DND-41 (cell line): ENCODE results near the gene KCNIP1.

ENCODE experiments used
- CTCF ChIP-seq: IDR thresholded peaks from 2 replicates; pipeline ENCODE4 v1.5.1; 2012; ENCODE audit warnings: borderline replicate concordance, low read length, moderate library complexity, mild to moderate bottlenecking; ENCODE audit not compliant: poor library complexity, severe bottlenecking; ENCODE audit errors: extremely low read depth
- EZH2 ChIP-seq: IDR thresholded peaks from 3 replicates; pipeline ENCODE4 v1.6.1; 2012; ENCODE audit warnings: borderline replicate concordance, low read depth, mild to moderate bottlenecking, moderate library complexity, low read length, inconsistent platforms; ENCODE audit not compliant: severe bottlenecking

DNA sequence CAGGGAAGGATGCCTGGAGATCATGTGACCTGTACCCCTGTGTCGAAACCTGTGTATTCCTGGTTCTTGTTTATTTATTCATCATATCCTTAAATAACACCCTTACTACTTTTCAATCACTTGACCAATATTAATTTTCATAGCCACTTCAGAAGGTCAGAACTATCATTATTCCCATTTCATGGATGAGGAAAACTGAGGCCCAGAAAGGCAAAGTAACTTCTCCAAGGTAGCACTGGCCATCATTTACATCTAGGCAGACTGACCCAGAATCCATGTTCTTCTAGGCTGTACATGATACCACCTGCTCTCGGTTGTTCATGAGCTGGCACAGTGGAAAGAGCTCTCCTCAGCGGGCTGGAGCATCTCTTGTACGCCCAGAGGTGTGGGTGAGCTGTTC lies 49.4 kb downstream of the KCNIP1 start:
- TF ChIP-seq EZH2 (no peak), CTCF (no peak)
